Activated naive CD8-positive, alpha-beta T cell (primary cell): ENCODE results near the gene C16orf82.

Experiments used
- H3K27ac Mint-ChIP-seq: one replicate; pipeline ENCODE4 v1.8.0; 2021; ENCODE audit warnings: mixed read lengths
- H3K27me3 Mint-ChIP-seq: one replicate; pipeline ENCODE4 v1.8.0; 2021; ENCODE audit warnings: mixed read lengths
- H3K36me3 Mint-ChIP-seq: one replicate; pipeline ENCODE4 v1.8.0; 2021; ENCODE audit warnings: mixed read lengths
- H3K4me1 Mint-ChIP-seq: one replicate; pipeline ENCODE4 v1.8.0; 2021; ENCODE audit warnings: low read depth, mixed read lengths
- H3K4me3 Mint-ChIP-seq: one replicate; pipeline ENCODE4 v1.8.0; 2021; ENCODE audit warnings: mild to moderate bottlenecking, mixed read lengths
- H3K9me3 Mint-ChIP-seq: one replicate; pipeline ENCODE4 v1.8.0; 2021; ENCODE audit warnings: low read depth, mixed read lengths

The C16orf82 gene

DNA sequence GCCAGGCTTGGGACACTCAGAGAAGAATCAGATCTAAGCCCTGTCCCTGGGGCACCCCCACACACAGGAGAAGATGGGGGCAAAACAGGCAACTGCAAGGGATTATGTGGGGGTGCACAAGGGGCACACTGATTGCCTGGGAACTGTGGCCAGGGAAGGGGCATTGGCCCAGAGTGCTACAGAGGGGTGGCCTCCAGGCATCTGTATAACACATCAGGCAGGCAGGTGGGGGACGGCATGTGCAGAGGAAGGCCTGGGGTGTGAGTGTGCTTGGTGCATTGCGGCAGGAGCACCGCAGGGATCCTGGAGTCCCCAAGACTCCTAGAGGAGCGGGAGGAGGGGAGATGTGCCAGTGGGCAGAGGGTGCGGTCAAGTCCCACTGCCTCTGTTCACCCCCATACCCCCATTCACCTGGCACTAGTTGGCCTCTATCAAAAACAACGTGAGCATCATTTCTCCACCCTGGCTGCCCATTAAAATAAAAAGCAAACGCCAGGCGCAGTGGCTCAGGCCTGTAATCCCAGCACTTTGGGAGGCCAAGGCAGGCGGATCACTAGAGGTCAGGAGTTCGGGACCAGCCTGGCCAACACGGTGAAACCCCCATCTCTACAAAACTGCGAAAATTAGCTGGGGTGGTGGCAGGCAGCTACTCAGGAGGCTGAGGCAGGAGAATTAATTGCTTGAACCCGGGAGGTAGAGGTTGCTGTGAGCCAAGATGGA is 41.5 kb downstream of the C16orf82 start:
- no peaks in the 10 kb centered on the region for H3K27me3 Mint-ChIP-seq
- no peaks in the 10 kb centered on the region for H3K9me3 Mint-ChIP-seq
- H3K36me3 Mint-ChIP-seq, result no peaks in the 10 kb centered on the region
- H3K4me3 Mint-ChIP-seq, result peak overlapping the region; percentile 52
- H3K27ac Mint-ChIP-seq, result no peak overlapping the region
- peaks cover 2% of the 10 kb centered on the region for H3K4me1 Mint-ChIP-seq

DNA sequence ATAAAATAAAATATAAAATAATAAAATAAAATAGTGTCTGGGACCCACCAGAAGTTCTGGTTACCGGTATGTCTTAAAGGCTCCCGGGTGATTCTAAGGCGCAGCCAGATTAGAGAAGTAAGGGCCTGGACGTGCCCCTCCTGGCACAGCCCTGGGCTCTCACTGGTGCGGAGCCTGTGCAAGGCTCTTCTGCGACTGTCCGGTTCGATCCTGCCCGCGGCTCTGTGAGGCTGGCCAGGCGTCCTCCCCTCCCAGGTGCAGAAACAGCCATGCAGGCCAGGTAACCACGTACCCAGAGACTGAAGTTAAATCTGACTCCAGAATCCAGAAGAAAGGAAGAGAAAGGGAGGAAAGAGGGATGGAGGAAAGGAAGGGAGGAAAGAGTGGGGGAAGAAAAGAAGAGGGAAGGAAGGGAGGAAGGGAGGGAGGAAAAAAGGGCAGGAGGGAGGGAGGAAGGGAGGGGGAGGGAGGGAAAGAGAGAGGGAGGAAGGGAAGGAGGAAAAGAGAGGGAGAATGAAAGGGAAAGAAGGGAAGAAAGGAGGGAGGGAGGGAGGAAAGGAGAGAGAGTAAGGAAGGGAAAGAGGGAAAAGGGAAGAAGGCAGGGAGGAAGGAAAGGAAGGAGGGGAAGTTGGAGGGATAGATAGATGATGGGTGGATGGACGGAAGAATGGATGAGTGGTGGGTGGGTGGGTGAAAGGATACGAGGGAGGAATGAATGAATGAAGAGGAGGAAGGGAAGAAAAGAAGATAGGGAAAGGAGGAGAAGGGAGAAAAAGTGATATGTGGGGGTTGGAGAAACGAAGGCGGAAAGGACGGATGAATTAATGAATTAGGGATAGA is 42.3 kb downstream of the C16orf82 start:
- no peak overlapping the region for H3K27ac Mint-ChIP-seq
- no peaks in the 10 kb centered on the region for H3K36me3 Mint-ChIP-seq
- H3K4me3 Mint-ChIP-seq, result peak overlapping the region; percentile 53
- H3K9me3 Mint-ChIP-seq, result no peaks in the 10 kb centered on the region
- no peaks in the 10 kb centered on the region for H3K27me3 Mint-ChIP-seq
- peaks cover 2% of the 10 kb centered on the region for H3K4me1 Mint-ChIP-seq

DNA sequence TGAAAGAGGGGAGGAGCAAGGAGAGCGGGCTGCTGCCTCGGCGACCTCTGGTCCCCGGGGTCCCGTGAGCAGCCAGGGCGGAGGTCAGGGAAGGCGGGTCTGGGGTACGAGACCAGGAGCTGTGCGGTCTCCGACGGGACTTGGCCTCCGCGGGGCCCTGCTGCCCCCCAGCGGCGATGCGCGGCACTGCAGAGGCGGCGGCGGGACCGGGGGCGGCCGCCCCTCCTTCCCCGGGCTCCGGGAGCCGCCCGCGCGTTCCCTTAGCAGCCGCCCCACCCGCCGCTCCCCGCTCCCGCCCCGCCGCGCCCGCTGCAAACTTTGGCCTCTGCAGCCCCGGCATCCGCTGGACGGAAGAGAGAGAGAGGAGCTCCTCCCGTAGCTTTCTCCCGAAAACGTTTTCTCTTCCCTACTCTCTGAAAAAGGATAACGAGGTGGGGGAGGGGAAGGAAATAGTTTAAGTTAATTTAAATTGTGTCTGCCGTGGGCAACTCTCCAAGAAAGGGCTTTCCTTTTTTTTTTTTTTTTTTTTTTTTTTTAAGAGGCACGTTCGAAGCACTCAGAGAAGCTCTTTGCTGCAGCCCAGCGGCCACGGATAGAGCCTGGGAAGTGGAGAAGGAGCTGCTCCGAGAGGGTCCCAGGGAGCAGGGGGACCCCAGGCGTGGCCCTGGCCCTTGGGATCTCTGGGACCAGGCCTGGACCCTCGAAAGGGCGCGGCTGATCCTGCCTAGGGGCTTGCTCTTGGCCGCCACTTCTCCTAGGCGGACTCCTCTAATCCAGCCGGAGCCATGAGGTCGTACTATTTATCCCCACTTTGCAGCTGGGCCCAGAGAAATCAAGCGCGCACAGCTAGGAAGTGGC is 43.2 kb downstream of the C16orf82 start:
- H3K27me3 Mint-ChIP-seq, result no peaks in the 10 kb centered on the region
- H3K4me3 Mint-ChIP-seq, result peak overlapping the region; percentile 53
- H3K27ac Mint-ChIP-seq, result no peak overlapping the region
- H3K4me1 Mint-ChIP-seq, result peaks cover 2% of the 10 kb centered on the region
- no peaks in the 10 kb centered on the region for H3K9me3 Mint-ChIP-seq
- no peaks in the 10 kb centered on the region for H3K36me3 Mint-ChIP-seq

DNA sequence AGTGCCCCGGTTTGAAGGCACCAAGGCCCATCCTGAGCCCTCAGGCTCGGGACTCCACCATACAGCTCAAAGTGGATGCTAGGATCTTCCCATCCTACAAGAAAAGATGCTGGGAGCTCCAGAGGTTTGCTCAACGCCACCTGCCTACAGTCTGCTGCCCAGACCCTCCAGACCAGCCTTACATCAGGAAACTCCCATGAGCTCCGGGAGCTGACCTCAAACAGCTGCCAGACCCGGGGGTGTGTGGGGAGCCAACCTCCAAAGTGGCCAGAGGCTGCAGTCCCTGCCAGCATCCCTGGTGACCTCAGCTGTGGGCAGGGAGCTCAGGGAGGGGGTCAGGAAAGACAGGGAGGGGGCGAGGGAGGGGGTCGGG is 43.8 kb downstream of the C16orf82 start:
- Mint-ChIP-seq H3K4me1 (peaks cover 2% of the 10 kb centered on the region), H3K4me3 (no peak overlapping the region), H3K36me3 (no peaks in the 10 kb centered on the region), H3K27me3 (no peaks in the 10 kb centered on the region), H3K9me3 (no peaks in the 10 kb centered on the region), H3K27ac (no peak overlapping the region)

DNA sequence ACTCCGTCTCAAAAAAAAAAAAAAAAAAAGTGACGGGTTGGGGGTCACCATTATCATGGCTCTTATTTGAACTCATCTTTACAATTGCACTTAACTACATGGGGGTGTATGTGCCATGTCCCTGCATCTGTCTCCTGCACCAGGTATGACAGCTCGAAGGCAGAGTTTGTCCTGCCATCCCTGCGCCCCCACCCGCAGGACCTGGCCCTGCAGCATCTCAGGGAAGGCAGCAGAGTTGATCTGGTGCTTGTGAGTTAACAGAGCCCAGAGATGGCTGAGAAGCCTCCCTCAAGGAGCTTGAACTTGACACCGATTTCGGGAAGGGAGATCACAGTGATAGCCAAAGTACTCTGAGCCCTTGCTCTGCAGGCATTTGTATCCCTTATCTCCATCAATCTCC is 44.8 kb downstream of the C16orf82 start:
- Mint-ChIP-seq H3K9me3 (peaks cover 5% of the 10 kb centered on the region), H3K27me3 (no peaks in the 10 kb centered on the region), H3K4me1 (peaks cover 2% of the 10 kb centered on the region), H3K4me3 (no peak overlapping the region), H3K27ac (no peak overlapping the region), H3K36me3 (no peaks in the 10 kb centered on the region)

DNA sequence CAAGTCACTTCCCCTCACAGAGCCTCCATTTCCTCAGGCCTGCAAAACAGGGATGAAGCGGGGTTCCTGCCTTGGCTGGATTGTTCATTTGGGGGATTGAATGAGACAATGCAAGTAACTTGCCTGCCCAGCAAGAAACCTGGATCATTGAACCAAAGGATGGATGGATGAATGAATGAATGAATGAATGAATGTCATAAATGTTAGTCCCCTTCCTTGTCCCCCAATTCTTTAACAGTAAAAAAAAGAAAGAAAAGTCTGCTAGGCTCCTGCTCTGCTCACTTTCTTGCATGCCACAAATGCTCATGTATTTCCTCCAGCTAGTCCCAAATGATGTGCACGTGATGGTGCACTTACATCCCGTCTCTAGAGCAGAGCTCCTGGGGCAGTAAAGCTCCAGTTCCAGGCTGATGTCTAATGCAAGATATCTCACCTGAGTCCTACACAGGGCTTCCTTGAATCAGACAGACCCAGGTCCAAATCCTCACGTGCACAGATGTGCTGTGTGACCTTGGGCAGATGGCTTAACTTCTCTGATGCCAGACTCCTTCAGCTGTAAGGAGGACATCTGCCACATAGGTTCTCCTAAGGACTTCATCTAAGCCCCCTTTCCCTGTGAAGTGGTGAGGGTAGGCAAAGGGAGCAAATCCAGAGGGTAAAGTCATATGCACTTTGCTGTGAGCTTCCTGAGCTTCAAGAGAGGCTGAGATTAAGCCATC is 45.5 kb downstream of the C16orf82 start:
- H3K27ac Mint-ChIP-seq, result no peak overlapping the region

DNA sequence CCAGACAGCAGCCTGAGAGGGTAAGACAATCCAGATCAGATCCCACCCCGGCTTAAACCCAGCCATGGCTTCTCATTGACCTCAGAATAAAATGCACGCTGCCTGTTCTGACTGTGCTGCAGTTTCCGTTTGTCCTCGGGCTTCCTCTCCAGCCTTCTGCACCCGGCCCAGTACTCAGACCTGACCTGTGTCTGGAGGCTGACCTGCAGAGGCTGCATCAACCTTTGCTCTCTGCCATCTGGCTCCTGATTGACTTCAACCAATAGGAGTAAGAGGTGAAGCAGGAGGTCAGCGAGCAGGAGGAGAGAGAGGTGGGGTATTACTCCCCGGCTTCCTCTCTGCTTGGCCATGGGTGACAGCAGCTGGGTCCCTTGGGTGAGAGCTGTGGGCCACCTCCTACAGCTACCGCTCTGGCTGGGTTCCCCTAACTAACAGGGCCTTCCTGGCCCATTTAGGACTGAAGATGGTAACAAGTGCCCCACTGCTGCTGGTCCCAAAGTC is 46.7 kb downstream of the C16orf82 start:
- H3K4me3 Mint-ChIP-seq, result no peak overlapping the region
- H3K9me3 Mint-ChIP-seq, result peaks cover 5% of the 10 kb centered on the region
- H3K27ac Mint-ChIP-seq, result no peak overlapping the region
- H3K36me3 Mint-ChIP-seq, result no peaks in the 10 kb centered on the region
- H3K27me3 Mint-ChIP-seq, result no peaks in the 10 kb centered on the region
- H3K4me1 Mint-ChIP-seq, result peaks cover 3% of the 10 kb centered on the region

More for the DNA sequence above, 45.5 kb downstream of the C16orf82 start:
- H3K36me3 Mint-ChIP-seq, result no peaks in the 10 kb centered on the region
- no peaks in the 10 kb centered on the region for H3K27me3 Mint-ChIP-seq
- H3K4me3 Mint-ChIP-seq, result no peak overlapping the region
- H3K9me3 Mint-ChIP-seq, result peaks cover 5% of the 10 kb centered on the region
- peaks cover 2% of the 10 kb centered on the region for H3K4me1 Mint-ChIP-seq

DNA sequence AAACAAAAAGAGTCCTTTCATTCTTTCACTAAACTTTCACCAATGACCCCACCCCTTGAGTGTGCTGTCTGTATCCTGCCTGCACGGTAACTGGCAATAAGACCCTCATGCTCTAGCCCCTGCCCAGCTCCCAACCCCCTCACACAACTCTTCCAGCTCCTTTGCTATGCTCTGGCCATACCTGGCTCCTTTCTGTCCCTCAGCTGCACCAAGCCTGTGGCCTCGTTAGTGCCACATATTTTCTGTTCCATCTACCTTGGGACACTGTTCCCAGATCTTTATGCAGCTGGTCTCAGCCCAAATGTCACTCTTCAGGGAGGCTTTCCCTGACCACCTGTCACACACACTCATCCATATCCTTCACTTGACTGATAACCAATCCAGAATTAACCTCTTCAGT is 47.3 kb downstream of the C16orf82 start:
- no peaks in the 10 kb centered on the region for H3K27me3 Mint-ChIP-seq
- peaks cover 5% of the 10 kb centered on the region for H3K9me3 Mint-ChIP-seq
- peaks cover 3% of the 10 kb centered on the region for H3K4me1 Mint-ChIP-seq
- H3K4me3 Mint-ChIP-seq, result no peak overlapping the region
- H3K36me3 Mint-ChIP-seq, result no peaks in the 10 kb centered on the region
- H3K27ac Mint-ChIP-seq, result no peak overlapping the region

DNA sequence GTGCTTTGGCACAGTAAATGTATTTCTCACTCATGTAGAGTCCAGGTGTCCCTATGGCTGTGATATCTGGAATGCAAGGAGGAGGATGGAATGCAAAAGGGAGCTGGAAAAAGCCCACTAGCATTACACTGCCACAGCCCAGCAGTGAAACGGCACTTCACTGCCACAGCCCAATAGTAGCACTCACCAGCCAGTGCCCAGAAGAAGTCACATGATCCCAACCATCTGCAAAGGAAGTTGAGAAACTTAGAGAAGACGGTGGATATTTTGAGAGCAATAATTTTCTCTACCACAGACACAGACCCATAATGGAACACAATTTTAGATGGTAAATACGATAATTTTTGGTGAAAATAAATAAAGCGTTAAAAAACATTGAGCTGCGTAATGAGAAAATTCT is 51.8 kb downstream of the C16orf82 start:
- peaks cover 3% of the 10 kb centered on the region for H3K4me1 Mint-ChIP-seq
- H3K9me3 Mint-ChIP-seq, result peaks cover 11% of the 10 kb centered on the region
- H3K4me3 Mint-ChIP-seq, result no peak overlapping the region
- H3K27ac Mint-ChIP-seq, result no peak overlapping the region
- H3K36me3 Mint-ChIP-seq, result peaks cover 9% of the 10 kb centered on the region
- peaks cover 3% of the 10 kb centered on the region for H3K27me3 Mint-ChIP-seq
